Tibial nerve (tissue), 3 donors: ENCODE measurements around the gene DCAF16.

ENCODE experiments used
- POLR2A ChIP-seq, 2 donors: fragments of 450-650 bp; IDR thresholded peaks; one replicate each; pipeline ENCODE4 v1.6.1; 2017; ENCODE audit warnings: antibody characterized with exemption in 2 of 2, mild to moderate bottlenecking in 2 of 2, moderate library complexity in 2 of 2
- TF ChIP-seq, protein P1 (sequence below), 5 experiments: fragments of 200-600 bp in 3 of 5; fragments of 450-650 bp in 2 of 5; sonication (generic) in 3 of 5; IDR thresholded peaks; one replicate each; pipeline ENCODE4 v1.5.1; 2016 to 2019; ENCODE audit warnings: antibody characterized with exemption in 5 of 5, mild to moderate bottlenecking in 3 of 5, moderate library complexity in 2 of 5

DNA sequence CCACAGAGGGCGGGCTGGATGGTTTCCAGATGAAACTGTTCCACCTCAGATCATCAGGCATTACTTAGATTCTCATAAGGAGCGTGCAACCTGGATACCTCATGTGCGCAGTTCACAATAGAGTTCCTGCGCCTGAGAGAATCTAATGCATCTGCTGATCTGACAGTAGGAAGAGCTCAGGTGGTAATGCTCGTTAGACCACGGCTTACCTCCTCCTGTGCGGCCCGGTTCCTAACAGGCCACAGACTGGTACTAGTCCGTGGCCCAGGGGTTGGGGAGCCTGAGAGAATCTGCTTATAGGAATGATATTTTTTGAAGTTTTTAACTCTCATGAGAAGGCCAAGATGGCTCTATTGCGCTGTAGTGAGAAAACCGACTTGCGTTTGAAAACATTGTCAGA, 5.6 kb upstream of the DCAF16 start:
- TF ChIP-seq POLR2A (IDR thresholded peaks at IDR 0.05), result no peak
- TF ChIP-seq, protein P1, sequence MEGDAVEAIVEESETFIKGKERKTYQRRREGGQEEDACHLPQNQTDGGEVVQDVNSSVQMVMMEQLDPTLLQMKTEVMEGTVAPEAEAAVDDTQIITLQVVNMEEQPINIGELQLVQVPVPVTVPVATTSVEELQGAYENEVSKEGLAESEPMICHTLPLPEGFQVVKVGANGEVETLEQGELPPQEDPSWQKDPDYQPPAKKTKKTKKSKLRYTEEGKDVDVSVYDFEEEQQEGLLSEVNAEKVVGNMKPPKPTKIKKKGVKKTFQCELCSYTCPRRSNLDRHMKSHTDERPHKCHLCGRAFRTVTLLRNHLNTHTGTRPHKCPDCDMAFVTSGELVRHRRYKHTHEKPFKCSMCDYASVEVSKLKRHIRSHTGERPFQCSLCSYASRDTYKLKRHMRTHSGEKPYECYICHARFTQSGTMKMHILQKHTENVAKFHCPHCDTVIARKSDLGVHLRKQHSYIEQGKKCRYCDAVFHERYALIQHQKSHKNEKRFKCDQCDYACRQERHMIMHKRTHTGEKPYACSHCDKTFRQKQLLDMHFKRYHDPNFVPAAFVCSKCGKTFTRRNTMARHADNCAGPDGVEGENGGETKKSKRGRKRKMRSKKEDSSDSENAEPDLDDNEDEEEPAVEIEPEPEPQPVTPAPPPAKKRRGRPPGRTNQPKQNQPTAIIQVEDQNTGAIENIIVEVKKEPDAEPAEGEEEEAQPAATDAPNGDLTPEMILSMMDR (IDR thresholded peaks at IDR 0.05), result no peak
